CD4-positive, alpha-beta T cell treated with Interleukin-17A for 4 hours (primary cell): Measurements from ENCODE around the gene FLT1.

ENCODE experiments used
- DNase-seq: peaks from one replicate; pipeline ENCODE4 v3.0.0-alpha.2; 2020; ENCODE audit warnings: mixed read lengths

The FLT1 gene

GRCh38 chr13:28451482-28452217, 43.3 kb downstream of the FLT1 start:
- DNase-seq, result no peak

GRCh38 chr13:28449826-28450773, 44.8 kb downstream of the FLT1 start:
- no peak for DNase-seq

GRCh38 chr13:28448651-28449358, 46.1 kb downstream of the FLT1 start:
- DNase-seq, result no peak

- DNase-seq, result no peak
These were observed 46.9 kb downstream of the FLT1 start for GRCh38 chr13:28447989-28448388.

GRCh38 chr13:28447206-28447605, 47.7 kb downstream of the FLT1 start:
- DNase-seq, result no peak

- DNase-seq, result no peak
These were observed 52.1 kb downstream of the FLT1 start for GRCh38 chr13:28442839-28443238.

GRCh38 chr13:28441529-28441928, 53.4 kb downstream of the FLT1 start:
- no peak for DNase-seq

GRCh38 chr13:28440774-28441504, 54.0 kb downstream of the FLT1 start:
- no peak for DNase-seq

- no peak for DNase-seq
These were observed 56.2 kb downstream of the FLT1 start for GRCh38 chr13:28438598-28439334.

- no peak for DNase-seq
These were observed 56.9 kb downstream of the FLT1 start for GRCh38 chr13:28438067-28438466.

- DNase-seq, result no peak
These were observed 59.0 kb downstream of the FLT1 start for GRCh38 chr13:28435917-28436316.

- no peak for DNase-seq
These were observed 60.0 kb downstream of the FLT1 start for GRCh38 chr13:28434926-28435325.

- no peak for DNase-seq
These were observed 61.9 kb downstream of the FLT1 start for GRCh38 chr13:28432816-28433560.

GRCh38 chr13:28429685-28430290, 65.1 kb downstream of the FLT1 start:
- DNase-seq, result no peak

GRCh38 chr13:28429096-28429495, 65.8 kb downstream of the FLT1 start:
- DNase-seq, result no peak

- DNase-seq, result no peak
These were observed 68.5 kb downstream of the FLT1 start for GRCh38 chr13:28426381-28426780.

GRCh38 chr13:28425793-28426192, 69.1 kb downstream of the FLT1 start:
- no peak for DNase-seq

GRCh38 chr13:28424541-28424940, 70.4 kb downstream of the FLT1 start:
- DNase-seq, result no peak

- DNase-seq, result no peak
These were observed 71.9 kb downstream of the FLT1 start for GRCh38 chr13:28423010-28423409.

GRCh38 chr13:28421676-28422410, 73.1 kb downstream of the FLT1 start:
- DNase-seq, result no peak
